GM19099 (cell line): ENCODE measurements around the gene RGS6.

Experiments
- POLR2A ChIP-seq: IDR thresholded peaks from 3 replicates; pipeline ENCODE4 v1.6.1; 2011; ENCODE audit warnings: low read depth; ENCODE audit not compliant: insufficient read length; ENCODE audit errors: extremely low read depth

Gene RGS6

DNA sequence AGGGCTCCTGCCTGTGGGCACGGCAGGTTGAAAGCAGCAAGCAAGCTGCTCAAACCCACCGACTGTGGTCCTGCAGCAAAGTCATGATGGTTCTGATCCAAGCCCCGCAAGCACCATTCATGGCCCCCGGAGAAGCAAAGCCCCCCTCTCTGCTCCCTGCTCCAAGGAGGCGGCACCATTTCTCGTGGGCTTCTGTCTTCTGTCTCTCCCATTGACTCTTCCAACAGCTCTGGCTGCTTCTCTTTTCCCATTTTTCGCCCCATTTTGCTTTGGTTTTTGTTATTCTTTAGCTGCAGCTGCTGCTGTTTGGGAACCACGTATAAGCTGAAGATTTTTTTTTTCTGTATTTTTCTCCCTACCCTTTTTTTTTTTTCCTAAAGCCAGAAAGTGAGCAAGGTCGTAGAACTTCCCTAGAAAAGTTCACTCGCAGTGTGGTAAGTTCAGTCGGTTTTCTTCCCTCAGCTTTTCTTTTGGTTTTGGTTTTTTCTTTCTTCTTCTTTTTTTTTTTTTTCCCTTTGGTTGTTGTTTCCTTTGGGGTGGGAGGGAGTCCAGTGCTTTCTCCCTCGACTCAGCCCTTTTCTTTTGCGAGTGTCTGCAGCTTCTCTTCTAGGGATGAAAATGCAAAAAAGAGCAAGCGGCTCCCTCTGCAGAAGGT lies 607.6 kb downstream of the RGS6 start:
- TF ChIP-seq POLR2A: no peak

DNA sequence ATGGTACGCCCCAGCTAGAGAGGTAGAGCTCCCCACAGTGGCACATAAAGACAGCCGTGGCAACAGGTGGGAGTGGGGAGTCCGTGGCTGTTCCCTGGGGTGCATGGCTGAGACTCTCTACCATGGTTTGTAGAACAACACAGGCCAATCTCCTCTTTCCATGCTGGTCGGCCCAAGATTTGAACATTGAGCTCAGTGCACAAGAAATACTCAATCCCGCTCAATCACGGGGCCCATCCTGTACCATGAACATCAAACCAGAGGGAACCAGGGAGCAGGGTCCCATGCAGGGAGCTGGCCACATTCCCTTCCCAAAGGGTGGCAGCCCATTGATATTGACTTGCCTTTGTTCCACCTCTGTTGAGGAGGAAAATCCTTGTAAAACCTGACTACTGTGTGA lies 608.6 kb downstream of the RGS6 start:
- TF ChIP-seq POLR2A: no peak

DNA sequence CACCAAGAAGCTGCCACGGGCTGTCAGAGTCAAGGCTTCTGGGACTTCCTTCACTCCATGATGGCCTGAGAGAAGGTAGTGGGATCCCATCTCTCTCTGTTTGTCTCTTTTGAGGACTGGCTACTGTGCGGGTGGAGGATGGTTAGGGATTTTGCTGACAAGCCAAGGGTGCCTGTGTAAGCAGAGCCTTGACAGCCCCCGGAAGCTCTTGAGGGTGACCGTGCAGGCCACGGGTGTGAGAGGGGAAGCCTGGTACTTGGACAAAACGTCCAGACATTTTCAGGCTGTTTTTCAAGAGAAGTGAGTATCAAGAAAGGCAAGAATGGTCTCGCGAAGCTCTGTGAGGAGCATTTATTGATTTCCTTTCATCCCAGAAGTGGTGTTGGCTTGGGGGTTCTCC lies 609.3 kb downstream of the RGS6 start:
- TF ChIP-seq POLR2A: no peak

DNA sequence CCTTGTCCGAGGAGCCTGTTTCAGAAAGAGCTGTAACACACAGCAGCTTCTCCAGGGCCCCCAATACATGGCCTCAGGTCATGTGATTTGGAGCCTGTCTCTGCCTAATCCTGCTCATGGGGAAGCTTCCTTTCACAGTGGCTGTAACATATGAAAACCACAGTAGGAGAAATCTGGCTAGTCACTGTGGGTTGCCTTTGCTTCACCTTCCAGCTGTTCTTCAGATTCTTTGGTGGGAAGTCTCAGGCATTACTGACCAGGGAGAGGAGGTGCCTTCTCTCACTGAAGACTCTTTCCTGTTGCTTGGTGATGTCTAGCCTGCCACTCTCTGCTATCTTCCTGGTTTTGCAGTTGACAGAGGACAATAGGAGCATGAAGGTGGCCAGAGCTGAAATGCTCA lies 611.1 kb downstream of the RGS6 start:
- TF ChIP-seq POLR2A: no peak

DNA sequence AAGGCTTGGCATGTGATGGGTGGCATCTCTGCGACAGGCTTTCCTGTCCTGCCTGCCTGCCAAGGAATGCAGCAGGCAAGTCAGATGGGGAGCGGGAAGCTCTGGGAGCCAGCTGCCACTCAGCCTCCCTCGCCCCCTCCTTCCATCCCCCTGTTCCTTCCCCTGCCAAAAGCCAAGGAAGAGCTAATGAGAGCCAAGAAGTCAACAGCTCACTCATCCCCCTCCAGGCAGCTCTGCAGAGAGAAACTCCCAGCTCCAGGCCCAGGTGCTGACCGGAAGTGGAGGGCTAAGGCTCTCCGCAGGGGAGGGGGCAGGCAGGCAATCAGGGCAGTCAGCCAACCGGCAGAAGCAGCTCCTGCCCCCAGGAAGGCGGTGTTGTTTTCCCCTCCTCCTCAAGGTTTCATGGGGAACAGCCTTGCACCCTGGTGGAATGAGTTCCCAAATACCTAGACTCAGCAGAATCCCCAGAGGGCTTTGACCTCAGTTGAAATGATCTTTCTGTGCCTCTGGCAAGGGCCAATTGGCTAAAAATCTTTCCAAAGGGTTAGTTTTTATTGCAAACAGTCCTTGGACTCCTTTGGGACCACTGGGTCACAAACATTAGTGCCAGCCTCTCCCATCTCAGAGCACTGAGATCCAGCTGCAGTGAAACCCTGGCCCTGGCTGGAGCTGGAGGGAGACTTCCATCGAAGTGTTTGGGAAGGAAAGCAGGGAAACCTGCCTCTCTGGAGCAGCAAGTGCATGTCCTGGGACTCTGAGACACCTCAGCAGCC lies 612.6 kb downstream of the RGS6 start:
- TF ChIP-seq POLR2A: no peak

DNA sequence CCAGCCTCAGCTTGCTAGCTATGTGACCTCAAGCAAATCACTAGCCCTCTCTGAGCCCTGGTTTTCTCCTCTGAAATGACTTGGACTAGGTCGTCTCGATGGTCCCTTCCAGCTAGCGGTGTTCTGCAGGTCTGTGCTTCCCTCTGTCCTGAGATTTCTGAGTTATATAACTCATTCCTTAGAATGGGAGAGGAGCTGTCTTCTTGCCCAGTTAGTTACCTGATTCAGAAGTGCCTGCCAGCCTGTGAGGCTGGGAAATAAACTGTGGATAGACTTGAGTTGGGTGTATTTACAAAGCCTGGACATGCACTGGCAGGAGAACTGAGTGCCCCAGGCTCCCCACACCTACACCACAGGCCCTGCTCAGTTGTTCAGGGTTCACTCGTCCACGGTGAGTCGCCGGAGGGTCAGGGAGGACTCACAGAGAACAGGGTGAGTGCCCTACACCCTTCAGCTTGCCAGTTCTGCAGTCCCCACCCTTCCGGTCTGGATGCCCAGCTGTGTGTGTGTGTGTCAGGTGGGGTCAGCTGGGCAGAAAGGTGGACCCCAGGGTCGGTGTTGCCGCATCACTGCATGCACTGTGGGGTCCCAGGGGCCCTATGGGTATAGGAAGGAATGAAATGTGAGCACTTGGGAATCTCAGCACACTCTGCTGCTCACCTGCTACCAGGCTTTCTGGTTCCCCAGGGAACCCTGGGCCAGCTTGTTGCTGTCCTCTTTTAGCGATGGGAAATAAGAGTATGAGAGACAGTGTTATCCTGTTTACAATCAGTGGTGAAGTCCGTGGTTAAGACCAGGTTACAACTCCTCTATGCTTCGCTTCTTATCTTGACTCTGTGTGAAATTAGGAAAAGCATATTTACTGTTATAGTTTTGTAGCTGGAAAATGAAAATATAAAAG lies 613.4 kb downstream of the RGS6 start:
- no peak for TF ChIP-seq POLR2A

DNA sequence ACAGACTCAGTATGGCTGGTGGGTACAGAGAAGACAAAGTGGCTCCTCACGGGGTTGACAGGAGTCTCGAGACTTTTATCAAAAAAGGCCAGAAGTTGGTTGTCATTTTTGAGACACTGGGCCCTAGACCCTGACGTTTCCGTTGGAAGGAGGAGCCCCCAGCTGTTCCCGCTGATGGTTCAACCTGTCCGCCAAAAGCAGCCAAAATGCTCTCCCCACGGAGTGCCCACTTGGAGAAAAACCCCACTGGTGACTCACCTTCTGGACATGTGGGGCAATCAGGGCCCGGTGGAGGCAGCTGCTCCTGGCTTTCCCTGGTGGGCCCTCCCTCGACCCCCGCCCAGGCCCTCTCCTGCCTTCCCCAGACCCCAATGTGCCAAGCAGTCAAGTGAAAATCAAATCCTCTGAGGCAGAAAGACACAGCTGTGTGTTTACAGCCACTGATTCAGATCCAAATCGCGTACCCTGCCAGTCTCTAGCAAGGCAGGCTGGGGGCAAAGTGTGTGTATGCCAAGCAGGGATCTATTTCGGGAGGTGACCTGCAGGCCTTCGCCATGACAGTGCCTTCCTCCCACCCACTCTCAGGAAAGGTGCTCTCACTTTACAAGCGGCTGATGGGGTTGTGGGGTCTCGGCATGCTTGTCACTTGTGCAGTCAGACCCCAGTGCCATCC lies 614.3 kb downstream of the RGS6 start:
- no peak for TF ChIP-seq POLR2A

DNA sequence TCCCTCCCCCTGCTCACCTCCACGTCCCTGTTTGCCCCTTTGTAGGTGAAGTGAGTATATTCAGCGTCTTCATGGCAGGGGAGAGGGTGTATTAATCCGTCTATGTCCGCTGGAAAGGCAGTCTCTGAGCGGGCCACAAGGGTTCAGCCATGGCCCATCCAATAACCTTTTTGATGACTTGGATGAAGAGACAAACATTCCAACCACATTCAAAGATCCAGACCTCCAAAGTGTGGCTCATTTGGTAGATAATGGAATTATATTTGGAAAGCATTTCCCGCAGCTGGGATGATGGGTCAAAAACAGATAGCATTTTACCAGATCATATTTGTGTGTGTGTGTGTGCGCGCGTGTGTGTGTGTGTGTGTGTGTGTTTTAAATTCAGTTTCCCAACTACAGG lies 615.8 kb downstream of the RGS6 start:
- no peak for TF ChIP-seq POLR2A

DNA sequence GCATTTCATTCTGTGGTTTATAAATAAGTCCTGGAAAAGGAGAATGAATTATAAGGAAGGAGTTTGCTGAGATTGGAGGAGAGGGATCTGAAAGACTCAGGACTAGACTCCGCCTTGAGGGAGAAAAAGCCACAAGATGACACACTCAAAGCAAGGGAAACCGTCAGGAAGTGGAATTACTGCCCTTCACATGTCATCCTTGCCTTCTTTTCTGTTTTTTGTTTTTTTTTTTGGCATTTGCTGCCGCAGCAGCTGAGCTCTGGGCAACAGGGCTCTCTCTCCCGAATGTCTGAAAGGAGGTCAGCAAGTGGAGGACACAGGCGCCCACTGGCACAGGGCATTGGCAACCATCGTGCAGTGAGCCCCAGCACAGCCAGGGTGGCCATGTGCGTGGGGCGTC lies 616.8 kb downstream of the RGS6 start:
- no peak for TF ChIP-seq POLR2A

DNA sequence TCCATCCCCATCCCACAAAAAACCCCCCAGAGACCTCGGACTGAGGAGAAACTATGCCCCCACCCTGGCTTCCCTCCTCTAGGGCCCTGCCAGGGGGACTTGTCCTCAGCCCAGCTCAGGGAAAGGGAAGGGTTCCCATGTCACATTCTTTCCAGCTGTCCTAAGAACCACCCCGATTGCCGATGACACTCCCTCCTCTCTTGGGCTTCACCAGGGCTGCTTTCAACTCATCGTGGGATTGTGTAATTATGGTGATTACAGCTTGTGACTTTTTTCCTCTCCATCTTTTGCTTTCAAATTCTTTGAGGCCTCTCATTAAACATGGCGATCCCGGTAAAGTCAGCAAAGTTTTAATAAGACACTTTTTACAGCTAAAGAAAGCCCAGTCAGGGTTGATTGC lies 617.6 kb downstream of the RGS6 start:
- TF ChIP-seq POLR2A: no peak

DNA sequence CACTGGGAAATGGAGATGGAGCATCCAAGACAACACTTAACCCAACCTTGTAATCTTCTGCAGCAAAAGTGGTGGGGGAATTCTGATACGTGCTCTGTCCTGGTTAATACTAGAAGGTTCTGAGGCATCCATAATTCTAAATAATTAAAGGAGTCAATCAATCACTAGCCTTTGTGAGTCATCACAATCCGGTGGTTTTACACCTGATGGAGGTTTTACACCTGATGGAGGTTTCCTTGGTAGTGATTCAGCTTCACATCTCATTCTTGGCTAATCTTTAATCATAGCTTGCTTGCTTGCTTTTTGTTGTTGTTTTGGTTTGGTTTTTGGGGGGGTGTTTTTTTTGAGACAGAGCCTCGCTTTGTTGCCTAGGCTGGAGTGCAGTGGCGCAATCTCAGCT lies 618.3 kb downstream of the RGS6 start:
- no peak for TF ChIP-seq POLR2A

DNA sequence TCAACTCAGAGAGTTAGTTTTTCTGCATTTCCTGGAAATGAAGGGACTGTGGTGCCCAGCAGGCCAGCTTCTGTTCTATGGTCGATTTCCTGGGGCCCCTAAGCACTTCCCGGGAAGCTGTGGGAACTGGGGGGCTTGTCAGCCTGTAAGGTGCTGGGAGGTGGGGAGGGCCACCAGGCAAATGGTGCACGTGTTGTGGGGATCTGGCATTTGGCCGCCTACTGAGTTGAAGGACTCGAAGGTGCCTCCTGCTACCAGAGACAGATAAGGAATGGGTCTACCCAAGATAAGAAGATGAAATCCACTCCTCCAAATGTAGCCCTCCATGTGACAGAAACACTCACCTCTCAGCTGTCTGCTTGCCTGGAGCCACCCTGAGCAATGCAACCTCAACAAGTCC lies 620.0 kb downstream of the RGS6 start:
- TF ChIP-seq POLR2A: no peak

DNA sequence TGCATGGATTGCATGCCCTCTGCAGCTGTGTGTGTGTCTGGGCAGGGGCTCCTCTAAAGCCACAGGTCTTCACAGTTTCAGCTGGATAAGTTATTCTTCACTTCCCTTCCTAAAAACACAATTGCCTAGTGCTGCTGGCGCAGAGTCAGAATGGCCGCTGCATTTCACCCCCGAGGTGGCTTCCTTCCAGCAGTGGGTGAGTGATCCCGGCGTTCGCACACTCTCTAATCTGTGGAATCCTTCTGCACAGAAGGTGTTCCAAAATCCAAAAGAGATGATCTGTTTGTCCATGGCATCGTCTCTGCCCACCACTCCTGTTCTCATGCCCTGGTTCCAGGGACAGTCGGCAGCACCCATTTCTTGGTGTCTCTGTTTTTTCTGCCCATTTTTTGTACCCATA lies 620.9 kb downstream of the RGS6 start:
- no peak for TF ChIP-seq POLR2A

DNA sequence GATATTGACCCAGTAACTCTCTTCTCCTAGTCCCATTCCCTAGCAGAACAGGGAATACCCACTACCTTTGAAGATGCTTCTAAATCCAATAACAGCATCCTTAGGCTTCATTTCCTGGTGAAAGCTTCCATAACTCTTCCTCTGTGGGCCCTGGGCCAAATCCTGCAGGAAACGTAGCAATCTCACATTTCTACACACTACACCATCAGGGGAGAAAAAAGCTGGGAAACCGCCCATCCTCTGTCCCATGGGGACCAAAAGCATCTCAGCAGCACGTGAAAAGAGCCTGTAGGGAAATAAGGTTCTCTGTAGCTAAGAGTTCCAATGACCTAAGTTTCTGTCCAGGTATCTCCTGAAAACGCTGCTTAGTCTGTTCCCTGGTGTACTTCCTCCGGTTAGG lies 621.4 kb downstream of the RGS6 start:
- no peak for TF ChIP-seq POLR2A

DNA sequence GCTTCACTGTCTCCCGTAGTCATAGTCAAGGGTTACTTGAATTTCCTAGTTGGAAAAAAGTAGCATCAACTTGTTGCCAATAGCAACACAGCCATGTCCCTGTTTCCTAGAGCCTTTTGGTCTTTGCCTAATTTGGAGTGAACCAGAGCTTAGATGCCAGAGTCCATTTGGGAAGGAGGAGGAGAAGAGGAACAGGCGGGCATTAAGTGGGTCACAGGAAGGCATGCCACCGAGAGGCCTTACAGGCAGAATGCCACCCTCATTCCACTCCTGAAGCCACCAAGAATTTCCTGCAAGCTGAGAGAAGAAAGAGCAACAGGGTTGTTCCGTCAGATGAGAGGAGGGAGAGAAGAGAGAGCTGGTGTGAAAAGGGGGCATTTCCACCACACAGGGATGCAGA lies 622.2 kb downstream of the RGS6 start:
- no peak for TF ChIP-seq POLR2A

DNA sequence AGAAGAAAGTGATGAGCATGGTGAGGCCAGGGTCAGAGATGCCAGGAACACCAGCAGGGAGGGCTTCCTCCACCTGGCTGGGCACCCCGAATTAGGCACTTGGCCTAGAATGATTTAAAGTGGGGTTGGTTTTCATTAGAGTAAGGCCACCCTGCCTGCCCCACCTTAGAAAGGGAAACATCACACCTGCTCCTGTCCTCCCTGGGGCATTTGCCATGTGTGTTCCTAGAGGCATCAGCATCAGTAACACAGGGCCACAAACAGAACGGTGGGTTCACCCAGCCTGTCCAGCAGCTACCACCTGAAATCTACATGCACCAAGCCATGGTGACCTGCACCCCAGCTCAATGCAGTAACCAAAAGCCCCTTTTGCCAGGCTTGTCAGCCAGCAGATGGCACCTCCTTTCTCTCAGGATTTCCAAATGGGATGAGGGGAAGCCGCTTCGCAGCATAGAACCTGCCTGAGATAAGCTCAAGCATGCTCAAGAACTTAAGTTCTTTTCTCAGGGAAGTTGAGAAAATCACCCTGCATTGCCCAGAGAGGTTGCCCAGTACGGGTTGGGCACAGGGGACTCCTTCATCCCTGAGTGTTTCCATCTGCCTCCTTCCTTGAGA lies 622.9 kb downstream of the RGS6 start:
- no peak for TF ChIP-seq POLR2A

DNA sequence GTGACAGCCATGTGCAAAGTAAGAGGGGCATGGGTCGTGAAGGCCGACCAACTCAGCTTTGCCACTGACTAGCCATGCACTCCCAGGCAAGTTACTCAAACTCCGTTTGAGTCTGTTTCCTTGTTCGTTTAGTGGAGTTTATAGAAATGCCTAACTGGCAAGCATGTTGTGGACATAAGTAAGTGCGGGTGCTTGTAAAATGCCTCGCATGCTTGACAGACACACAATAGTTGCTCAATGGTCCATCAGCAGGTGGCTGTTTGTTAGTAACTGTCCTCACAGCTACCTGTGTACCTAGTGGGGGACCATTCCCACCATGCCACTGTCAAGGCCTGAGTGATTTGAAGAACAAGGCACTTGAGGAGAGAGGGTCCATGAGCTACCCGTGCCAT lies 623.4 kb downstream of the RGS6 start:
- TF ChIP-seq POLR2A: no peak
